Measurements from ENCODE around the gene PRPF19.

PRPF19 gene

DNA sequence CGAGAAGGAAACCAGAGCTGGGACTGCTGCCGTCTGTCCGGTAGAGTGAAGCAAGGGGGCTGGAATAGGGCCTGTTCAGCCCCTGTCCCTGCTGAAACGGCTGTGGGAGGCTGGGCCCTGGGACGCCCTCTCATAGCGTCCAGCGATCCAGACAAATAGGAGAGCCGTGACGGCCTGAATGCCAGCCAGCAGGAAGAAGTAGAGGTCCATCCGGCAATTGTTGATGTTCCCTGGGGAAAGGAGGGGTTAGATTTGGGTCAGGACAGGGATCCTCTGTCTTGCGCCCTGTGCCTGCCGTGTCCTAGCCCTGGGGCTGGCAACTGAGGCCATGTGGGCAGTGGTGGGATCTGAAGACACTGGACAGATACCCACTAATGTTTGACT, 30.8 kb upstream of the PRPF19 start:
- DNase-seq, result no peak

DNA sequence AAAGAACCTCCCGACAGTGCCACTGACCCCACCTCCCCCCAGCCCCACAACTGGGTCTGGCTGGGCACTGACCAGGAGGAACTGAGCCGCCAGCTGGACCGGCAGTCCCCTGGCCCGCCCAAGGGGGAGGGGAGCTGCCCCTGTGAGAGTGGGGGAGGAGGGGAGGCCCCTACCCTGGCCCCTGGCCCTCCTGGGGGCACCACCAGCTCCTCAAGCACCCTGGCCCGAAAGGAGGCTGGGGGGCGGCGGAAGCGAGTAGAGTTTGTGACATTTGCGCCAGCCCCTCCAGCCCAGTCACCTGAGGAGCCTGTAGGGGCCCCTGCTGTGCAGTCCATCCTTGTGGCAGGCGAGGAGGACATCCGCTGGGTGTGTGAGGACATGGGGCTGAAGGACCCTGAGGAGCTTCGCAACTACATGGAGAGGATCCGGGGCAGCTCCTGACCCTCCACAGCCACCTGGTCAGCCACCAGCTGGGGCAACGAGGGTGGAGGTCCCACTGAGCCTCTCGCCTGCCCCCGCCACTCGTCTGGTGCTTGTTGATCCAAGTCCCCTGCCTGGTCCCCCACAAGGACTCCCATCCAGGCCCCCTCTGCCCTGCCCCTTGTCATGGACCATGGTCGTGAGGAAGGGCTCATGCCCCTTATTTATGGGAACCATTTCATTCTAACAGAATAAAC, 30.2 kb upstream of the PRPF19 start:
- no peak for DNase-seq

DNA sequence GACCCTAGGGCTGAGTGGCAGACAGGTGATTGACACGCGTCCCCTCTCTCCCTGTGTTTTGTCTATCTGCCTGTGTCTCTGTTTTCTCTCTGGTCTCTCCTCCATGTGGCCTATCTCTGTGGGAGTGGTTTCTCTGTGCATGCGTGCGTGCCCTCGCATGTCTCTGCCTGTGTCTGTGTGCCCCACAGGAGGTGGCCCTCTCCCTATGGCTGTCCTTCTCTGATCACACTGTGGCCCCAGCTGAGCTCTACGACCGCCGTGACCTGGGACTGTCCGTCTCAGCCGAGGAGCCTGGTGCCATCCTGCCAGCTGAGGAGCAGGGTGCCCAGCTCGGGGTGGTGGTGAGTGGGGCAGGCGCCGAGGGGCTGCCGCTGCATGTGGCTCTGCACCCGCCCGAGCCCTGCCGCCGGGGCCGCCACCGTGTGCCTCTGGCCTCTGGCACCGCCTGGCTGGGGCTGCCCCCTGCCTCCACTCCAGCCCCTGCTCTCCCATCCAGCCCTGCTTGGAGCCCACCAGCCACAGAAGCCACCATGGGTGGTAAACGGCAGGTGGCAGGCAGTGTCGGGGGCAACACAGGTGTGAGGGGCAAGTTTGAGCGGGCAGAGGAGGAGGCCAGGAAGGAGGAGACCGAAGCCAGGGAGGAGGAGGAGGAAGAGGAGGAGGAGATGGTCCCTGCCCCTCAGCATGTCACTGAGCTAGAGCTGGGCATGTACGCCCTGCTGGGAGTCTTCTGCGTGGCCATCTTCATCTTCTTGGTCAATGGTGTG, 29.5 kb upstream of the PRPF19 start:
- DNase-seq, result no peak

DNA sequence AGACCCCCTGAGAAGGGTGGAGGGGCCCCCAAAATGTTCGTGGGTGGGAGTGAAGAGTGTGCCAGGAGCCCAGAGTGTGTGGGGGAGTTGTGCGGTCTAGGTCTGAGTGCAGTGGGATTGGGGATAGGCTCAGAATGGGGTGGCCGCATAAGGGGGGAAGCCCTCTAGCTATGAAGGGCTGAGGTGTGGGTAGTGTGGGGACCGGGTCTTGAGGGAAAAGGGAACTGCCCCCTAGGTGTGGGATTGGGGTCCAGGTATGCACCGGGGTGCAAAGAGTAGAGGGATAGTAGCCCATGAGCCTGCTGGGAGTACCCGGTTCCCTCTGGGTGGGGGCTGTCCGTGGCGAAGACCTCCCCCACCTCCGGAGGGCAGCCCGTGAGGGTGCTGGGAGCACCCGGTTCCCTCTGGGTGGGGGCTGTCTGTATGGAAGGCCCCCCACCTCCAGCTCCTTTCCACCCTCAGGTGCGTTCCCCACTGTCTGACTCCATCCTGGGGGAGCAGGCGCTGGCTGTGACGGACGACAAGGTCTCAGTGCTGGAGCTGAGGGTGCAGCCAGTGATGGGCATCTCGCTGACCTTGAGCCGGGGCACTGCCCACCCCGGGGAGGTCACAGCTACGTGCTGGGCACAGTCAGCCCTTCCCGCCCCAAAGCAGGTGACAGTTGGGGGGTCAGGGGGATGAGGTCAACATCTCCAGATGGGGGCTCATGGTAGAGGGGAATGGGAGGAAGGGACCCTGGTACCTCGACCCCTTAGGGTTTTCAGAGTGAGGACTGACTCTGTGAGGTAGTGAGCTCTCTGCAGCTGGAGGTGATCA, 28.6 kb upstream of the PRPF19 start:
- DNase-seq, result no peak

DNA sequence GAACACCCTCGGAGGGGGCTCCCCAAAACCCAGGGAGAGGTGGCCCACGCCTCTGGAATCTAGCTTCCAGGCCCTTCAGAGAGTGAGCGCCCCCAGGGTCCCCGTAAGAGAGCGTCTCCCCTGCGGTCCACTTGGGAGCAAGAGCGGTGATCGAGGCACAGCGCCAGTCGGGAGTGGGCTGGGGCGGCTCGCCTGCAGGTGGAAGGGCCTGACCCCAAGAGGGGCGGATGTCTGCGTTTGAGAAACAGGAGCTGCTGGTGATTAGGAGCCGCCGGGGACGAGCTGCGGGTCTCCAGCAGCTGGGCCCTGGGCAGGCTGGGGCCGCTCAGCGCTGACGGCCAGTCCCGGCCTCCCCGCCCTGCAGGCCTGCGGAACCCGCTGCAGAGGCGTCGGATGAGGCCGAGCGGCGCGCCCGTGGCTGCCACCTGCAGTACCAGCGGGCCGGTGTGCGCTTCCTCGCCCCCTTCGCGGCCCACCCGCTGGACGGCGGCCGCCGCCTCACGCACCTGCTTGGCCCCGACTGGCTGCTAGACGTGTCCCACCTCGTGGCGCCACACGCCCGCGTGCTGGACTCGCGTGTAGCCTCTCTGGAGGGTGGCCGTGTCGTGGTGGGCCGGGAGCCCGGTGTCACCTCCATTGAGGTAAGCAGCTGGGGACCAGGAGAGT, 27.9 kb upstream of the PRPF19 start:
- DNase-seq, result no peak

DNA sequence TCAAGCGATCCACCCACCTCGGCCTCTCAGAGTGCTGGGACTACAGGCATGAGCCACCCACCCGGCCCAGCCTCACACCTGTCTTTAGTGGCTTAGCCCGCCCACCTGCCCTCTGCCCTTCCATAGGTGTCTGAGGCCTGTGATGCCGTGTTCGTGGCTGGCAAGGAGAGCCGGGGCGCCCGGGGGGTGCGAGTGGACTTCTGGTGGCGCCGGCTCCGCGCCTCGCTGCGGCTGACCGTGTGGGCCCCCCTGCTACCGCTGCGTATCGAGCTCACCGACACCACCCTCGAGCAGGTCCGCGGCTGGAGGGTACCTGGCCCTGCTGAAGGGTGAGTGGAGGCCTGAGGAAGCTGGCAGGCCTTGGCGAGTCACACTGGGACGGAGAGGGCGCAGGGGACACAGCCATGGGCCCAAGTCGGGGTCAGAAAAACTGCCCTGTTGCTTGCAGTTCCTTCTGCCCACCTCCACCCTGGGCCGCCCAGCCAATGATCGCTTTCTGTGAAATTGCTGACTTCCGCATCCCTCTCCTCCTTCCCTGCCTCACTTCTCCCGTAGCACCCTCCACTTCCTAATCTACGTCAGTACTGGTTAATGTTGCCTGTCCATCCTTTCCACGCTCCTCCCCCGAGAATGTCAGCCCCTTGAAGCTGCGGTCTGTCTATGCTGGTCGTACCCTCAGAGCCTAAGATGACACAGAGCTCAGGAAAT, 27.2 kb upstream of the PRPF19 start:
- DNase-seq, result no peak

DNA sequence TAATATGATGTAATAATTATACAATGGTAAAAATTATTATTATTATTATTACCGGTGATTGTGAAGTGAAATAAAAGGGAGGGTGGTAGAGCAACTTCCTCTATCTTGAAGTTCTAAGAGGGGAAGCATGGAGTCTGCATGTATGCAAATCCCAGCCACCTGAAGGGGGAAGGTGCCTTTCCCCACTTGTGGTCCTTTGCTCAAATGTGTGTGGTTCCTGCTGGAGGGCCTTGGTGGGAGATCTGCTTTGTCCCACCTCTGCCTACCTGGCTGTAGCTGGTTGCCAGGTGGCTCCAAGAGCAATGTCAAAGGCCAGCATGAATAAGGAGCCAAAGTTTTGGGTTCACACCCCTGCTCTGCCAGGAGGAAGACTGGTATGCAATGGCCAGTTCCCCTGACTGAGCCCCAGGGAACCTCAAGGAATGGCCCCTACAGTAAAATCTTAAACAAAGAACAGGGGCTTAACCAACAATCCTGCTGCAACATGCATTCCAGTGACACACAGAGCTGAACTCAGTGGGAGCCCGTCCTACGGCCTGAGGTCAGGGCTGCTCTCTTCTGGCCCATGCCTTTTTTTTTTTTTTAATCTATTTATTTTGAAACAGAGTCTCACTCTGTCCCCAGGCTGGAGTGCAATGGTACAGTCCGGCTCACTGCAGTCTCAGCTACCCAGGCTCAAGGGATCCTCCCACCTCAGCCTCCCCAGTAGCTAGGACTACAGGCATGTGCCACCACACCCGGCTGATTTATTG, 26.4 kb upstream of the PRPF19 start:
- DNase-seq, result no peak

DNA sequence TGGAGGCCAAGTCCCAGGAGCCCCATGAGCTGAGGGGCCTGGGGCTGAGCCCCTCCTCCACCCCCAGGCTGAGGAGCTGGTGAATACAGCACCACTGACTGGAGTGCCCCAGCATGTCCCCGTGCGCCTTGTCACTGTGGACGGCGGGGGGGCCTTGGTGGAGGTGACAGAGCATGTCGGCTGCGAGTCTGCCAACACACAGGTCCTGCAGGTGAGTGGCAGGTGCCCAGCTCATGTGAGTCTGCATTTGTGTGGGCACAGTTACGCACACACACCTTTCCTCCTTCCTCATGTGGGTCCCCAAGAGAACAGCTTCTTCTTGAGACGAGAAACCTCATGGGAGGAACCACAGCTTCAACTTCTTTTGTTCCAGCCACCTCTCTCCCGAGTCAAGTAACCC, 25.5 kb upstream of the PRPF19 start:
- no peak for DNase-seq

DNA sequence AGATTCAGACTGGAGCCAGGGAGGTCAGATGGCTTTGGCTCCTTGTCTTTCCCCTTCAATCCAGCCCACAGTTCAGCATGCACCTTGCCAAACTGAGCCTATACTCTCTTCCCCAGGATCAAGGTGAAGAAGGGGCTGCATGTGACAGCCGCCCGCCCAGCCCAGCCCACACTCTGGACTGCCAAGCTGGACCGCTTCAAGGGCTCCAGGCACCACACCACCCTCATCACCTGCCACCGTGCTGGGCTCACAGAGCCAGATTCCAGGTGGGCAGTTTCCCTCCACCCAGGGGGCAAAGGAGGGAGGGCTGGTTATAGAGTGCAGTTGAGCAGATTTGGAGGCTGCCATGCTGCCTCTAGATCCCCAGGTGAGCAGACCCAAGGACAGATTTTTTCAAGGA, 24.0 kb upstream of the PRPF19 start:
- DNase-seq, result no peak

DNA sequence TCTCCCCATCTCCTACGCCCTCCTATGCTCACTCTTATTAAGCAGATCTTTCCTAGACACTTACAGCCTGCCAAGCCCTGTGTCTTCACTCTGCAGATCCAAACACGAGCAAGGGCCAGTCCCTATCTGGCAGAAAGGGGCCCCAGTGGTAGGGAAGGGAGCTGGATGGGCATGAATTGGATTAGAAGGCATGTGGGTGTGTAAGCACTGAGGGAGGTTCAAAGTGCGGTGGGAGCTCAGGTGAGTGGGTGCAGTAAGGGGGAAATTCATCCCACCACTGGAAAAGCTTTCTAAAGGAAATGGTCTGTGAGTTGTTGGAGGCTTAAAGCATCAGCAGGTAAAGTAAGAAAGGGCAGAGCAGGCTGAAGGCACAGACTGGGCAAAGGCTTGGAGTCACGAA, 23.4 kb upstream of the PRPF19 start:
- DNase-seq, result no peak

DNA sequence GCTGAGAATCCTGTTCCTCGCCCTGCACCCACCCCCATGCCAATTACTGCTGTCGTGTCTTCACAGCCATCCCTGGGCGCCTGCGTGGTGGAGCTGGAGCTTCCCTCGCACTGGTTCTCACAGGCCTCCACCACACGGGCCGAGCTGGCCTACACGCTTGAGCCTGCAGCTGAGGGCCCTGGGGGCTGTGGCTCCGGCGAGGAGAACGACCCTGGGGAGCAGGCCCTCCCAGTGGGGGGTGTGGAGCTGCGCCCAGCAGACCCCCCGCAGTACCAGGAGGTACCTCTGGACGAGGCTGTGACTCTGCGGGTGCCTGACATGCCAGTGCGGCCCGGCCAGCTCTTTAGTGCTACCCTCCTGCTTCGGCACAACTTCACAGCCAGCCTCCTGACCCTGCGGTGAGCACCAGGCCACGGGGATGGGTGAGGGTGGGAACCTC, 22.2 kb upstream of the PRPF19 start:
- no peak for DNase-seq

DNA sequence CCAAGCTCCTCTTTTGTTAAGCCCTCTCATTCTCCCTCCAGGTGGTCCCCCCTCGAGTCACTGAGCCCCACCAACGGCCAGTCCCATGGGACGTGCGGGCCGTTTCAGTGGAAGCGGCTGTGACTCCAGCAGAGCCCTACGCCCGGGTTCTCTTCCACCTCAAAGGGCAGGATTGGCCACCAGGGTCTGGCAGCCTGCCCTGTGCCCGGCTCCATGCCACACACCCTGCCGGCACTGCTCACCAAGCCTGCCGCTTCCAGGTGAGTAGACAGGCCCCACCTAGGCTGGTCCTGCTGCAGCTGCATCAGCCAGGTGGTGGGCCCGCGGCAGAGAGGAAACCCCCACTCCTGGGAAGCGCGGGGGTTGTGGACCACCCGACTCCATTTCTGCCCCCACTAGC, 21.2 kb upstream of the PRPF19 start:
- DNase-seq, result no peak

DNA sequence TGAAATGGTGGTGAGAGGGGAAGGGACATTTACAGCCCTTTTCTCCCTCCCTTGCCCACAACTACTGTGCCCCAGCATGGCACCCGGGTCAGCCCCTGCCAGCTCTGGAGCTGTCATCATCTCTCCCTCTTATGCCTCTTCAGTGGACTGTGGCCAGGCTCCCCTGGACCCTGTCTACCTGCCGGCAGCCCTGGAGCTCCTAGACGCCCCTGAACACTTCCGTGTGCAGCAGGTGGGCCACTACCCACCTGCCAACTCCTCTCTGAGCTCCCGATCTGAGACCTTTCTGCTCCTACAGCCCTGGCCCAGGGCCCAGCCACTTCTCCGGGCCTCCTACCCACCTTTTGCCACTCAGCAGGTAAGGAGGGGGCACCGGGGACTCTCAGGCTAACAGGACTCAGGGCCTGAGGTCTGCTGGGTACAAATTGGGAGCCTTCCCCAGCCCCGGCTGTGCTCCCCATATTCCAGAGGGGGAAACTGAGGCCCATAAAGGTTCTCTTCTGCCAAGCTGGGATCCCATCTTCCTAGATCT, 20.7 kb upstream of the PRPF19 start:
- no peak for DNase-seq

DNA sequence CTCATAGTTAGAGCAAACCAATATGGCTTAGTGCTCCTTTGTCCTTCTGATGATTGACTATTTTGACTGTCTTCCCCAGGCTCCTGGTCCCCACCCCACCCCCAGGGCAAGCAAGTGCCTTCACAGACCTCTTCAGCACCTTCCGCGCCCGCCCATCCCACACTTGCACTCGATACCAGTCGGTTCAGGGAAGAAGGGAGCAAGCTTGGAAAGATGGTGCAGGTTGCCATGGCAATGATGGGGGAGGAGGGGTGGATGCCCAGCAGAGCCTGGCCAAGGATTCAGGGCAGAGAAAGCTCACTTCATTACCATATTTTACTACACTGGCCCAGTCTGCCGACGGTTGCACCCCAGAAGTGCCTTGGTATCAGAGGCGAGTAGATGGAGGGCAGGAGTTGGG, 20.1 kb upstream of the PRPF19 start:
- no peak for DNase-seq

DNA sequence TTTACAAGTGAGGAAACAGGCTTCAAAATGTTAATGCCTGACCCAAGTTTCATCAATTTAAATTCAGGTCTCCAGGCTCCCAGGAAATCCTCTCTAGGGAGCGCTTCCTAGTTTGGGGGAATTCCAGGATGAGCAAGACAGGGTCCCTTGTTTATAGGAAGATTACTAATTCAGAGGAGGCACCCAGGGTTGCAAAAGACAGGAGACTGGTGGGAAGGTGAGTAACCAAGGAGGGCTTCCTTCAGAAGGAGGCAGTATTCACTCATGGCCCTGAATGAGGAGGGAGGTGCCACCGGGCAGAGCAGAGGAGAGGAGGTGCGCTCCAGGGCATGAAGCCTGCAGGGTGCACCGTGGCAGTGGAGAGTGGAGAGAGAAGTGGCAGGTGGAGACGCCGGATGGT, 19.5 kb upstream of the PRPF19 start:
- no peak for DNase-seq

DNA sequence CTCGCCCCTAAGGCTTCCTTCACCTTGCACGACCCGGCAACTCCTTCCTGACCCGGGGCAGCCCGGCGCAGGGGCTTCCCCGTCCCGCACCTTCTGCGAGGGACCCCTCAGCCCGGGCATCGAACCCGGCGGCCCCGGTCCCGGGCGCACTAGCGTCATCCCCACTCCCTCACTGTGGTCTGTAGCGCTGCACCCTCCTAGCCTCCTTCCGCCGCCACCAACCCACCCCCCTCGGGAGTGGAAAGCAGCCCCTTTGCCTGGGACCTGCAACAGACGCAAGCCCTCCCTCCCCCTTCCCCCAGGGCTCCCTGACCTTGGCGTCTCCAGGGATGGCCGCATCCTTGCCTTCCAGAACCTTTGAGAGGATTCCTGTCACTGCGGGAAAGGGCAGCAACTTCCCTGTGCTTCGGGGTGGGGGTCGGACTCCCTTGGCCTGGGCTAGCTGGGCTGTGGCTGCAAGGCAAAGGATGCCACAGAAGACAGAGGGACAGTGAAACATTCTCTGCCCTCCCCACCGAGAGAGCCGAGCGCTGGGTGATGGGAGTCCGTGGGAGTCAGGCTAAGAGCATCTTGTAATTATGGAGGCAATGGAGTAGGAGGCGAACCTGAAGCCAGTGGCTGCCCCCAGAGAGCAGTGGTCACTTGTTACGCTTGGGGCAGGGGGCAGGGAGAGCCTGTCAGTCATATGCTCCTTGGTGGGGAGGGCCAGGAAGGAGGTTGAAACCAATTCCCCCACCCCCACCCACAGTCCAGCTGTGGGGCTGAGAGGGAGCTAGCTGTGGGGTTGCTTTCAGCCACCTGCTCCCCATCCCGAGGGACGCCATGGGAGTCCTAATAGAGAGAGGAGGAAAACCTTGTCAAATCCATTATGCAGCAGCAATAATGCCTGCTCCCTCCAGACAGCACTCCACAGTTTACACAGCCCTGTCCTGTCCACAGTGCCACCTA, 18.8 kb upstream of the PRPF19 start:
- DNase-seq, result no peak

DNA sequence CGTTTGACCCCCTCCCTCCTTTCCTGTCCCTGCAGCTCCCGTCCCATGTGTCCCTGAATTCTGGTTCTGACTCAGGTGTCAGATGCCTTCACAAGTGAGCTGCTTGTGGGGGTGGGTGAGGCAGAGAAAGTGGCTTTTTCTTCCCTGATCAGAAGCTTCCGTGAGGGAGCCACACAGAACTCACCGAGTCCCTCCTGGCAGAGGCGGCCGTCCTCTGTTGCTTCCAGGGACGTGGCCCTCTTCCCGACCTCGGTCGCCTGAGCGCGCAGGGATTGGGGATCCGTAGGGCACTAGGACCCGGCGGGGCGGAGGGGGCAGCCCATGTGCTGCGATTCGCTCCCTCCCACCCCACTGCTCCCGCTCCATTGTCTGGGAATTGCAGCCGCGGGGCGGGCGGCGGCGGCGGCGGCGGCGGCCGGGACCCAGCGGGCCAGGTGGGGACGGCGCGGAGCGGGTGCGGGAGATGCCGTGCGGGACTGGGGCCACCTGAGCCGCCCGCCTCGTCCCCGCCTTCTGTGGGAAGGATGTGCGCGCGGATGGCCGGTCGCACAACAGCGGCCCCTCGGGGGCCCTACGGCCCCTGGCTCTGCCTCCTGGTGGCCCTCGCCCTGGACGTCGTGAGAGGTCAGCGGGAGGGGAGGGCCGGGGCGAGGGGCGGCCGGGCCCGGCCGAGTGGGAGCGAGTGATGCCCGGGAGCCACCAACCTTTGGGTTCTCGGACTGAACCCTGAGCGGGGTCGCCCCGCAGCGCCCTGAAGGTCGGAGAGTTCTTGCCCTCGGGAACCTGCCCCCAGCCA, 17.9 kb upstream of the PRPF19 start, which contains the start of gene TMEM132A:
TMEM132A (plus strand) TSS at position 351 of the 796 bp plus-strand sequence; CDS start at position 525, 174 bp downstream.
- DNase-seq, result no peak

DNA sequence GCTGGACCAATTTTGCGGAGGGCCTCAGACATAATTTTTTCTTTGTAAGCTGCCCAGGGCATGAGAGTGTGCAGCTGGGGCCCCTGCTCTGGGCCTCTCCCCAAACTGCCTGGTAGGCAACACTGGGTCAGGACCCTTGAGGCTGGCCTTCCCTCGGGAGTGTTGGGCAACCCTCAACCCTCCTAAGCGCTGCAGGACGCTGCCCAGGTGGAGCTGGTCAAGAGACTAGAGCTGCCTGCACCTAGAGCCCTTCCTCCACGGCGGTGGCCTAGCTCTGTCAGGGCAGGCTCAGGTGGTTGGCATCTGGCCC, 17.4 kb upstream of the PRPF19 start:
- DNase-seq, result no peak

DNA sequence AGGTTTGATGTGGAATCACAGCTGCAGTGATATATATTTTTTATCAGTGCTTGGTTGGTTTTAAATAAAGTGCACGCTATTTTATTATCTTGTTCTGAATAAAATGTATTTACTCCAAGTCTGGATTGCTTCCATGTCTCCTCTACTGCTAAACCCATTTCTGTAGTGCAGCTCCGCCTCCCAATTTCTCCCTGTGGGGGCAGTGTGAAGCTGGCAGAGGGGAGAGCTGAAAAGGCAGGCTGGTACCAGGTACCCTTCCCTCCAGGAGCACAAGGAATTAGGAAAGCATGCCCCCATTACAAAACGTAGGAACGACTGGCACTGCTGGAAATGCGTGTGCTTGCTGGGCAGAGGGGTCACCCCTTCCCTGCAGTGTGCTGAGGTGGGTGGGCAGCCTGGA, 16.9 kb upstream of the PRPF19 start:
- DNase-seq, result no peak

DNA sequence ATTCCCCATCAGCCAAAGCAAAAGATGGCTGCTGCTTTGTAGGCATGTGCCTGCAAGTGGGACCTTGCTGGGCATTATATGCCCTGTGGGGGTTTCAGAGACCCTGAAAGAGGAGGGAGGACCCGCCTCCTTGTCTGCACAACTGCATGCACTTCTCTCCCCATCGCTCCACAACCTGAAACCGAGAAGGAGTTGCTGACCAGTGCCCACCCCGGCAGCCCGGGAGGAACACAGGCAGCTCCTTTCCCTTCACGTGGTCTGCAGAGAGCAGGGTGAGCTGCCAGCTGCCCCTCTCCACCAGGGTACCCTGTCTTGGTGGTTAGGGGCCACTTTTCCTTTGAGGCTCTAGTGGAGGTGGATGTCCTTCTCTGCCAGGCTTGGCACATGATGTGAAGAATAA, 16.5 kb upstream of the PRPF19 start:
- DNase-seq, result no peak

Data from stimulated activated CD4-positive, alpha-beta T cell treated with anti-CD3 and anti-CD28 coated beads, Interleukin-1b, Interleukin-23, amount 100 ng/mL, for 48 hours (primary cell).